ENCODE results near the gene WDR11. TPM values are rescaled to one million over a fixed set of nuclear protein-coding genes. Genes with fewer than 3 reads are reported as not detected.

WDR11 gene
- total and polyA plus RNA-seq, 8 donors = 47.8 to 89.7 (median 79.9) TPM

GRCh38 chr10:120854388-120854787 is 3.2 kb downstream of the WDR11 start:
- DNase-seq = no peak
- TF ChIP-seq CTCF (IDR thresholded peaks at IDR 0.05) = no peak
- Histone ChIP-seq H3K27me3 (no peaks in the 10 kb centered on the region), H3K4me1 (peaks cover 17 to 40% of the 10 kb centered on the region in 2 donors), H3K36me3 (peaks cover 0 to 39% of the 10 kb centered on the region in 2 donors), H3K9me3 (no peaks in the 10 kb centered on the region), H3K27ac (no peak overlapping the region), H3K4me3 (no peak overlapping the region)
- ATAC-seq = no peak
- intact Hi-C loops (cut with DNase I) = no loop called here

GRCh38 chr10:120861178-120861855 is 10.2 kb downstream of the WDR11 start:
- intact Hi-C loops (cut with DNase I) = no loop called here
- no peaks in the 10 kb centered on the region for H3K27me3 ChIP-seq
- no peak for TF ChIP-seq CTCF (IDR thresholded peaks at IDR 0.05)
- ATAC-seq = no peak
- H3K4me1 ChIP-seq = no peaks in the 10 kb centered on the region
- H3K36me3 ChIP-seq = peaks cover 0 to 79% of the 10 kb centered on the region in 2 donors
- no peak overlapping the region for H3K27ac ChIP-seq
- H3K9me3 ChIP-seq = no peaks in the 10 kb centered on the region
- no peak for DNase-seq
- H3K4me3 ChIP-seq = no peak overlapping the region

GRCh38 chr10:120873741-120874140 is 22.6 kb downstream of the WDR11 start:
- Histone ChIP-seq H3K36me3 (peaks cover 0 to 81% of the 10 kb centered on the region in 2 donors), H3K27me3 (no peaks in the 10 kb centered on the region), H3K9me3 (no peaks in the 10 kb centered on the region), H3K4me1 (no peaks in the 10 kb centered on the region), H3K4me3 (no peak overlapping the region), H3K27ac (no peak overlapping the region)
- DNase-seq (no peak), ATAC-seq (no peak)
- no peak for TF ChIP-seq CTCF (IDR thresholded peaks at IDR 0.05)
- intact Hi-C loops (cut with DNase I) = no loop called here

- Histone ChIP-seq H3K4me3 (no peak overlapping the region), H3K4me1 (peaks cover 0 to 5% of the 10 kb centered on the region in 2 donors), H3K36me3 (peaks cover 0 to 57% of the 10 kb centered on the region in 2 donors), H3K27ac (no peak overlapping the region), H3K9me3 (no peaks in the 10 kb centered on the region), H3K27me3 (no peaks in the 10 kb centered on the region)
- DNase-seq = no peak
- intact Hi-C loops (cut with DNase I) = no loop called here
- no peak for TF ChIP-seq CTCF (IDR thresholded peaks at IDR 0.05)
- ATAC-seq = no peak
These were observed 31.9 kb downstream of the WDR11 start for GRCh38 chr10:120883071-120883470.

- no peak for TF ChIP-seq CTCF (IDR thresholded peaks at IDR 0.05)
- no peak for DNase-seq
- Histone ChIP-seq H3K27ac (no peak overlapping the region), H3K36me3 (peaks cover 0 to 63% of the 10 kb centered on the region in 2 donors), H3K4me1 (peaks cover 0 to 5% of the 10 kb centered on the region in 2 donors), H3K9me3 (no peaks in the 10 kb centered on the region), H3K4me3 (no peak overlapping the region), H3K27me3 (no peaks in the 10 kb centered on the region)
- intact Hi-C loops (cut with DNase I) = no loop called here
- no peak for ATAC-seq
These were observed 36.3 kb downstream of the WDR11 start for GRCh38 chr10:120887482-120887881.

Measured in left lung (tissue), 10 donors.